ENCODE data around the gene AFAP1.
A peak's percentile ranks its signal among the peaks of the same experiment; 100 is the strongest.

The AFAP1 gene

GRCh38 chr4:7766086-7766485, 173.6 kb downstream of the AFAP1 start:
- no peak for DNase-seq

DNA sequence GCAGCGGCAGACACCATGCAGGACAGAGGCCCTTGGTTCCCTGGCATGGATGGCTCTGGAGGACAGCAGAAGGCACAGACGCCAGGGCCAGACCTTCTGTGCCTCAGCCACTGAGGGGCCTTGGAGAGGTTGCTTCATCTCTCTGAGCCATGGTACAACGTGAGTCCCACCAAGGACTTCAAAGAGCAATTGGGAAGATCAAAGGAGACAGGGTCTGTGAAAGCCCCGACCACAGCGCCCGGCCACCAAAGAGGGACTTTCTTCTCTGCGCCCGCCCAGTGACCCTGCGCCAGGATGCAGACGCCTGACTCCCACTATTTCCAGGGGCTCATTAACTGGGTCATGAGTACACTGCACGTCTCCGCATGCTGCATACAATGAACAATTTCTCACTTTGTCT, 174.0 kb downstream of the AFAP1 start:
- no peak for DNase-seq

DNA sequence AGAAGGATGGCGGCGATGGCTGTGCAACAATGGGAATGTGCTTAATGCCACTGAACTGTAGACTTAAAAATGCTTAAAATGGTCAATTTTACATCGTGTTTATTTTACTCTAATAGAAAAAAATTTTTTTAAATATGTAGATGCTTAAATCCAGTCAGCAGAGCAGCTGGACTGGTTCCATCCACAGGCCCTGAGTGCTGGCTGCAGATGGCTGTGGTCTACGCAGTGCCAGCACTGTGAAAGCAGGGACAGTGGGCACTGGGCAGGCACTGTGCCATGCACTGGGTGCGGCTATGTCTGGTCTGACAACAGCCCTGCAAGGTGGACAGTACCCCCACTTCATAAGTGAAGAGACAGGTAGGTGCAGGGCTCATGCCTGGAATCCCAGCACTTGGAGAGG, 175.2 kb downstream of the AFAP1 start:
- DNase-seq: no peak

DNA sequence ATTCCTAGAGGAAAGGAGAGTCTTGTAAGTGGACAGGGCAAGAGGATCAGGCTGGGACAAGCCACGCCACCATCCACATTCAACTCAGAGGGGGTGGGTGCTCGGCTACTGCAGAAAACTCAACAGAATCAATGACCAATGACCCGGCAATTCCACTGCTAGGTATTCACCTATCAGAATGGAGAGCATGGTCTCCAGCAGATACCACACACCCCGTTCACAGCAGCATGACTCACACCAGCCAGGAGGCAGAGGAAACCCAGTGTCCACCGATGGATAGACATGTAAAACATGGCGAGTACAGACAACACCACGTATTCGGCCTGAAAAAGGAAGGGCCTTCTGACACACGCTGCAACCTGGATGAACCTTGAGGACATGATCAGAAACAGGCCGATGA, 175.9 kb downstream of the AFAP1 start:
- no peak for DNase-seq

GRCh38 chr4:7763106-7763505, 176.6 kb downstream of the AFAP1 start:
- no peak for DNase-seq

GRCh38 chr4:7762376-7763030, 177.2 kb downstream of the AFAP1 start:
- DNase-seq: no peak

DNA sequence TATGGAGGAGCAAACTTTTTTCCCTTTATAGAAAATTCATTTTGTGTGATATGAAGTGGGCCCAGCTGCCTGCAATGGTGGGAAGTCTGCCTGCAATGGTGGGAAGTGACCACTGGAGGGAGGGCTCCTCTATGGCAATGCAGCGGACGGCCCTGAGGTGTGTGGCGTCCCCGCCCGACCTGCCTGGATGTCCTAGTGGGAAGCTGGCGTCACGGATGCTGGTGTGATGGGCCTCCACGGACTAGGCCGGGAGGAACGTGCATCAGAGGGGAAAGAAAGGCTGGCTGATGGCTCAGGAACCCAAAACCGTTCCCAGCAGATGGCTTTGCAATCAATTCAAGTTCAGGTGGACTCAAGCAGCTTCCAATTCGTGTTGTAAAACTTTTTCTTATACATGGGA, 177.9 kb downstream of the AFAP1 start:
- peak; percentile 19 for DNase-seq

- no peak for DNase-seq
Observed at GRCh38 chr4:7761312-7761711, 178.3 kb downstream of the AFAP1 start.

GRCh38 chr4:7760706-7761105, 179.0 kb downstream of the AFAP1 start:
- DNase-seq: no peak

- DNase-seq: no peak
Observed at GRCh38 chr4:7760228-7760627, 179.4 kb downstream of the AFAP1 start.

- DNase-seq: no peak
Observed at GRCh38 chr4:7759635-7760034, 180.0 kb downstream of the AFAP1 start.

DNA sequence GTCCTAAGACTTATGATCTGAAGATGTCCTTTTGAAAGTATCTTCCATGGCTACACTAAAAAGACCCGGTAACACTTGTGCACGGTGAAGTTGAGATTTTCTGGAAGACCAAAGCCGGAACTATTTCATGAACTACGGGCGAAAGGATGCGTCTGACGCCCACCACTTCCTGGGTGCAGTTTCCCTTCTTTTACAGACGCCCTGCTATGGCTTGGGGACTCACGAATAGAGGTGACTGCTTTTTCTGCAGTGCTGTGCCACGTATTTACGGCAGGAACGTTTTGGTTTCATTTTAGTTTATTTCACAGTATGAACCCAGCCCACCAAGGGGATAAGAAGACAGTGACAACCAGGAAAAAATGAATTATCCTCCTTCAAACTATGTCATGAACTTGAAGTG, 180.4 kb downstream of the AFAP1 start:
- DNase-seq: peak; percentile 19

GRCh38 chr4:7758476-7758875, 181.2 kb downstream of the AFAP1 start:
- no peak for DNase-seq

DNA sequence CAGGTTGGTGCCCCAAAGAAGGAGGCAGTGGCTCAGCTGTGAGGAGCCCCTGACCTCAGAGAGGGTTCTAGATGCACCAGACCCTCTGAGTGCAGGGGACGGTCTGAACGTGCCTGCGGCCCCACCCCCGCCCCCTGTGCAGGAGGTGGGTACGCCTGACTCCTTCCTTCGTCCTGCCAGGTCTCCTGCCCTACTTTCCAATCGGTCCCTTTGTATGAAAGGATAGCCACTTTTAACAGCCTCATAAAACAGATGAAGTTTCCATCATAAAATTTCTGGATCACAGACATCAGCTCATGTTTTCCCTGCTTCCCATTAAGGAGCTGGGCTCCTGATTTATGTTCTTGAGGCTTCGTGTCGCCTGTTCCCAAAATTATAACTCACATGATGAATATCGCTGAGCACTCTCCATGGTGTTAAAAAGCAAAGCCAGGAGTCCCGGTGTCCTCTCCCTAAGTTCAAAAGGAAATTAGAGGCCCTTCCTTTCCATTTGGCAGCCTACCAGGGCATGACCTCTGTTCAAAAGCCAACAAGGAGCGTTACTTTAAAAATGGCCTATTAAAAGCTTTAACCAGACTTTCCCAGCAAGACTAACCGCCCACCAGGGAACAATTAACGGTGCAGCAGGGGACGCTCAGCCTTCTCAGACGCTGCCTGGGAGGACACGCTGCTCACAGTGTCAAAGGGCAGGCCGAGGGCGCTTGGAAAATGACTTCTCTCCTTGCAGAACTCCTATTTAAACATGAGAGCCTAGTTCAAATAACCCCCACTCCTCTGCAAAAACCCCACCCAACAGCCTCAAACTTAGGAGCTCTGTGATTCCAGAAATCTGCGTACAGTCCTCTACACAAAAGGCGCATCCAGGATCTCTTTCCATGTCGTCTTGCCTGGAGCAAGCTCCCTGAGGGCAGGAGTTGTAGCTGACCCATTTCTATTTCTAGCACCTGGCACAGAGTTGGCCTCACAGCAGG, 181.9 kb downstream of the AFAP1 start:
- DNase-seq: no peak

DNA sequence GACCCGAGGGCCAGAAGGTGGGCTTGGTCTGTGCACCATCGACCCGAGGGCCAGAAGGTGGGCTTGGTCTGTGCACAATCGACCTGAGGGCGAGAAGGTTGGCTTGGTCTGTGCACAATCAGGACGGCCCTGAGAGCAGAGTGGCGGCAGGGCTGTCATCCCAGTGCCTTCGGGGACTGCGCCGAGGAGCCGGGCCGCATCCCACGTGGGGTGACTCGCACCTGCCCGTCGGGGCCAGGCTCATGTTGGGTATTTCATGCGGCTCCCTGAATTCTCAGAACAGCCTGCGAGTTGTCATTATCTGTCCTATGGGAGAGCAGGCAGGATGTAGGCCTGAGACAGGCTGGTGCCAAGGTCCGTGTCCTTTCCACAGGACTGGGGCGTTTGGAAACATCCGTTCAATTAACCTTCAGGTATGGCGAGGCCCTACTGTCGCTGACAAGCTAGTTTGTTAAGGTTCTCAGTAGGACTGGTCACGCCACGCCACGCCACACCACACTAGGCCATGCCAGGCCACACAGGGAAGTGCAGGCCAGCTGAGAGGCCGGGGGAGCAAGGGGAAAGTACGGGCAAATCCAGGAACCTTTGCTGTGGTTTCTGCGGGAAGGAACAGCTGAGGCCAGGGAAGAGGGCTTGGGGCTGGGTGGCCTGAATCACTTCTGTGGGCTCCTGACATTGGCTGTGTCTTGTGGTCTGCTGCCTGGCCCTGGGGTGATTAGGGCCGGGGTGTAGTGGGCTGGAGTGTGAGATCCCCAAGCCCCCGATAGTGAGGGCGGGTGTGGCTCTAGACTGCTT, 182.9 kb downstream of the AFAP1 start:
- no peak for DNase-seq

GRCh38 chr4:7756071-7756470, 183.6 kb downstream of the AFAP1 start:
- DNase-seq: no peak

- no peak for DNase-seq
Observed at GRCh38 chr4:7755561-7755960, 184.1 kb downstream of the AFAP1 start.

- DNase-seq: no peak
Observed at GRCh38 chr4:7754565-7755262, 184.9 kb downstream of the AFAP1 start.

- DNase-seq: no peak
Observed at GRCh38 chr4:7753931-7754465, 185.7 kb downstream of the AFAP1 start.

DNA sequence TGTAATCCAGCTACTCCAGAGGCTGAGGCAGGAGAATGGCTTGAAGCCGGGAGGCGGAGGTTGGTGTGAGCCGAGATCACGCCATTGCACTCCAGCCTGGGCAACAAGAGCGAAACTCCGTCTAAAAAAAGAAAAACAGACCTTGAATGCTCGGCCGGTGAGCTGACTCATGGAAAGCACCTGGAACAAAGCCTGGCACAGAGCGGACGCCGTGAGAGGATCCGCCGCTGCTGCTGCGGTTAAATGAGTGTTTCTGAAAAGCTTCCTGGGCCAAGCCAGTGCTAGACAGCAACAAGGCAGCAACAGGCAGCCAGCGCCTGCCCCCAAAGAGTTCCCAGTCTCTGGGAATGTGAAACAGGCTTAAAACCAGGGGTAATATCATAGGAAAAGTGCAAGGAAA, 186.4 kb downstream of the AFAP1 start:
- no peak for DNase-seq

- no peak for DNase-seq
Observed at GRCh38 chr4:7752649-7753048, 187.0 kb downstream of the AFAP1 start.

DNA sequence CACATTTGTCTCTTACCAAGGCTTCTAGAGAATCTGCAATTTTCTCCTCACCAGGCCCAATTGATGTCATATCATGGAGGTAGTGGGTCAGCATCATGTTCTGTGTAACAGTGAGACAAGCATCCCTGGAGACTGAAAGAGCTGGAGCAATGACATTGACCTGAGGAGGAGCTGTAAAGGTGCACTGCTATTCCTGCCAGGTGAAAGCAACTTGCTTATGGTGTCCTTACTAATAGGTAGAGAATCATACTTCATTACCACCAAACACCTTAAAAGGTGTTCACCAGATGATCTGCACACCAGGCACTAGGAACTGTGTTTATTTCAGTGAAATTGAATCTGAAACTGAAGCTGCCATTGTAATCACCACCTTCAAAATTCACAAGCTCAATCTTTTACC, 188.7 kb downstream of the AFAP1 start:
- DNase-seq: no peak

All from T-helper 9 cell (primary cell).